ENCODE measurements around the gene NSUN4. TPM values are rescaled to one million over a fixed set of nuclear protein-coding genes. Genes with fewer than 3 reads are reported as not detected.
A peak's percentile ranks its signal among the peaks of the same experiment; 100 is the strongest.
"Not testable (repeated sequence)": the region's sequence is repeated elsewhere in the genome, so short reads cannot be mapped to it uniquely, and the experiment has no call there.

NSUN4 gene
- total RNA-seq, 1 donor from 2014 or later, result 30.3 TPM

DNA sequence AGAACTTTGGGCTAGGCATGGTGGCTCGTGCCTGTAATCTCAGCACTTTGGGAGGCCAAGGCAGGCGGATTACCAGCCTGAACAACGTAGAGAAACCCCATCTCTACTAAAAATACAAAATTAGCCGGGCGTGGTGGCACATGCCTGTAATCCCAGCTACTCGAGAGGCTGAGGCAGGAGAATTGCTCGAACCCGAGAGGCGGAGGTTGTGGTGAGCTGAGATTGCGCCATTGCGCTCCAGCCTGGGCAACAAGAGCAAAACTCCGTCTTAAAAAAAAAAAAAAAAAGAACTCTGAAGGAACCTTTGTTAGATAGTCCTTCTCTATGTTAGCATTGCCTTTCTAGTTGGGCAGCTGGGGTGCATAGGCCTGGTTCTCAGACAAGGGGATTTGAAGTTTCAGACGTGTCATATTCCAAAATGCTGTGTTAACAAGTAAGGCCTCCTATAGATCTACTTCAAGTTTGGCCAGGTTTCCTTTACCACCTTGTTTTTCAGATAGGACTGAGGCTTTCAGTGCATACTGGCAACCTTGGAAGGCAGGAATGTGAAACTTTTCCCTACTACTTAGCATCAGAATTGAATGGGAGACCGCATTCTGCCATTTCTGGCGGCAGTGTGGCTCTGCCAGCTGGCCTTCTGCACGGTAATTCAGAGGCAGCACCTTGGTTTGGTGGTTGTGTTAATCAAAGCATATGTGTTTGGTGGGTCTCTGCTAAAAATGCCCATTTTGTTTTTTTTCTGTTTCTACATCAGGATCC, 31.0 kb upstream of the NSUN4 start:
- no peak overlapping the region for H3K27ac Mint-ChIP-seq

DNA sequence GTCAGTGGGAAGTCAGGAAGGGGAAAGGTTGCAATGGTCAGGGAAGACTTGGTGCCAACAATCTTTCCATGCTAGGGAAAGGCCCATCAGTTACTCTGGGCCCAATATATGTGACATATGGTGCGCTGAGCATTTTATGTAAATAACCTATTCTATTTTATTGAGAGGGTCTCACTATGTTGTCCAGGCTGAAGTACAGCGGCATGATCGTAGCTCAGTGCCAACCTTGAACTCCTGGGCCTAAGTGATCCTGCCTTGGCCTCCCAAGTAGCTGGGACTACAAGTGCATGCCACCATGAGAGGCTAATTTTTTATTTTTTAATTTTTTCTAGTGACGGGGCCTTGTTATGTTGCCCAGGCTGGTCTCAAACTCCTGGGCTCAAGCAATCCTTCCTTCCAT, 30.3 kb upstream of the NSUN4 start:
- Mint-ChIP-seq H3K36me3 (ENCODE audit: insufficient read depth) (peaks cover 21% of the 10 kb centered on the region), H3K4me1 (ENCODE audit: low read depth) (peaks cover 2% of the 10 kb centered on the region), H3K4me3 (ENCODE audit: low read depth) (no peak overlapping the region), H3K27me3 (no peaks in the 10 kb centered on the region), H3K27ac (peak overlapping the region; percentile 70), H3K9me3 (ENCODE audit: low read depth) (no peaks in the 10 kb centered on the region)
- no peak for DNase-seq (ENCODE audit: low spot score, unreplicated experiment)
- TF ChIP-seq, protein P1, sequence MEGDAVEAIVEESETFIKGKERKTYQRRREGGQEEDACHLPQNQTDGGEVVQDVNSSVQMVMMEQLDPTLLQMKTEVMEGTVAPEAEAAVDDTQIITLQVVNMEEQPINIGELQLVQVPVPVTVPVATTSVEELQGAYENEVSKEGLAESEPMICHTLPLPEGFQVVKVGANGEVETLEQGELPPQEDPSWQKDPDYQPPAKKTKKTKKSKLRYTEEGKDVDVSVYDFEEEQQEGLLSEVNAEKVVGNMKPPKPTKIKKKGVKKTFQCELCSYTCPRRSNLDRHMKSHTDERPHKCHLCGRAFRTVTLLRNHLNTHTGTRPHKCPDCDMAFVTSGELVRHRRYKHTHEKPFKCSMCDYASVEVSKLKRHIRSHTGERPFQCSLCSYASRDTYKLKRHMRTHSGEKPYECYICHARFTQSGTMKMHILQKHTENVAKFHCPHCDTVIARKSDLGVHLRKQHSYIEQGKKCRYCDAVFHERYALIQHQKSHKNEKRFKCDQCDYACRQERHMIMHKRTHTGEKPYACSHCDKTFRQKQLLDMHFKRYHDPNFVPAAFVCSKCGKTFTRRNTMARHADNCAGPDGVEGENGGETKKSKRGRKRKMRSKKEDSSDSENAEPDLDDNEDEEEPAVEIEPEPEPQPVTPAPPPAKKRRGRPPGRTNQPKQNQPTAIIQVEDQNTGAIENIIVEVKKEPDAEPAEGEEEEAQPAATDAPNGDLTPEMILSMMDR (IDR thresholded peaks at IDR 0.05; ENCODE audit: unreplicated experiment), result no peak

More for the DNA sequence above, 31.0 kb upstream of the NSUN4 start:
- Mint-ChIP-seq H3K4me1 (ENCODE audit: low read depth) (peaks cover 4% of the 10 kb centered on the region), H3K9me3 (ENCODE audit: low read depth) (no peaks in the 10 kb centered on the region), H3K36me3 (ENCODE audit: insufficient read depth) (peaks cover 20% of the 10 kb centered on the region), H3K4me3 (ENCODE audit: low read depth) (no peak overlapping the region), H3K27me3 (no peaks in the 10 kb centered on the region)
- DNase-seq (ENCODE audit: low spot score, unreplicated experiment), result no peak
- TF ChIP-seq, protein P1 (IDR thresholded peaks at IDR 0.05; ENCODE audit: unreplicated experiment), result no peak

- no peak for DNase-seq (ENCODE audit: low spot score, unreplicated experiment)
- Mint-ChIP-seq H3K4me1 (ENCODE audit: low read depth) (peaks cover 8% of the 10 kb centered on the region), H3K9me3 (ENCODE audit: low read depth) (no peaks in the 10 kb centered on the region), H3K27me3 (no peaks in the 10 kb centered on the region), H3K27ac (no peak overlapping the region), H3K36me3 (ENCODE audit: insufficient read depth) (peaks cover 15% of the 10 kb centered on the region), H3K4me3 (ENCODE audit: low read depth) (no peak overlapping the region)
- TF ChIP-seq, protein P1 (IDR thresholded peaks at IDR 0.05; ENCODE audit: unreplicated experiment), result no peak
Observed at GRCh38 chr1:46315669-46316403, 24.8 kb upstream of the NSUN4 start.

DNA sequence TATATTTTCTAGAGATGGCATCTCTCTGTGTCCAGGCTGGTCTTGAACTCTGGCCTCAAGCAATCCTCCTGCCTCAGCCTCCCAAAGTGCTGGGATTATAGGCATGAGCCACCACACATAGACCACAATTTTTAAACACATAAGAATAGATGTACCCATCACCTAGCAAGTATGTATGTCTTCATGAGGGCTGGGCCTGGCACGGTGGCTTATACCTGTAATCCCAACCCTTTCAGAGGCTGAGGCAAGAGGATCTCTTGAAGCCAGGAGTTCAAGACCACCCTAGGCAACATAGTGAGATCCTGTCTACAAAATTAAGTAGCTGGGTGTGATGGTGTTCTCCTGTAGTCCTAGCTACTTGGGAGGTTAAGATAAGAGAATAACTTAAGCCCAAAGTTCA, 23.3 kb upstream of the NSUN4 start:
- H3K9me3 Mint-ChIP-seq (ENCODE audit: low read depth), result no peaks in the 10 kb centered on the region
- DNase-seq (ENCODE audit: low spot score, unreplicated experiment), result no peak
- TF ChIP-seq, protein P1 (IDR thresholded peaks at IDR 0.05; ENCODE audit: unreplicated experiment), result no peak
- no peak overlapping the region for H3K4me3 Mint-ChIP-seq (ENCODE audit: low read depth)
- H3K27ac Mint-ChIP-seq, result no peak overlapping the region
- peaks cover 13% of the 10 kb centered on the region for H3K36me3 Mint-ChIP-seq (ENCODE audit: insufficient read depth)
- H3K4me1 Mint-ChIP-seq (ENCODE audit: low read depth), result peaks cover 10% of the 10 kb centered on the region
- H3K27me3 Mint-ChIP-seq, result no peaks in the 10 kb centered on the region

DNA sequence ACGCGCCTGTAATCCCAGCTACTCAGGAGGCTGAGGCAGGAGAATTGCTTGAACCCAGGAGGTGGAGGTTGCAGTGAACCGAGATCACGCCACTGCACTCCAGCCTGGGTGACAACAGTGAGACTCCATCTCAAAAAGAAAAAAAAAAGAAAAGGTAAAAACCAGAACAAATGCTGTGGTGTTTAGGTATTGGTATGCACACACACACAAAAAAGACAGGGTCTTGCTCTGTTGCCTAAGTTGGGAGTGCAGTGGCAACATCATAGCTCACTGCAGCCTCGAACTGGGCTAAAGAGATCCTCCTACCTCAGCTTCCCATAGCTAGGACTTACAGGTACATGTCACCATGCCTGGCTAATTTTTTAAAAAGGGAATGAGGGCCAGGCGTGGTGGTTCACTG, 21.3 kb upstream of the NSUN4 start:
- H3K27me3 Mint-ChIP-seq; H3K4me3 Mint-ChIP-seq (ENCODE audit: low read depth); H3K27ac Mint-ChIP-seq; DNase-seq (ENCODE audit: low spot score, unreplicated experiment); H3K9me3 Mint-ChIP-seq (ENCODE audit: low read depth); H3K36me3 Mint-ChIP-seq (ENCODE audit: insufficient read depth); H3K4me1 Mint-ChIP-seq (ENCODE audit: low read depth): not testable (repeated sequence)

DNA sequence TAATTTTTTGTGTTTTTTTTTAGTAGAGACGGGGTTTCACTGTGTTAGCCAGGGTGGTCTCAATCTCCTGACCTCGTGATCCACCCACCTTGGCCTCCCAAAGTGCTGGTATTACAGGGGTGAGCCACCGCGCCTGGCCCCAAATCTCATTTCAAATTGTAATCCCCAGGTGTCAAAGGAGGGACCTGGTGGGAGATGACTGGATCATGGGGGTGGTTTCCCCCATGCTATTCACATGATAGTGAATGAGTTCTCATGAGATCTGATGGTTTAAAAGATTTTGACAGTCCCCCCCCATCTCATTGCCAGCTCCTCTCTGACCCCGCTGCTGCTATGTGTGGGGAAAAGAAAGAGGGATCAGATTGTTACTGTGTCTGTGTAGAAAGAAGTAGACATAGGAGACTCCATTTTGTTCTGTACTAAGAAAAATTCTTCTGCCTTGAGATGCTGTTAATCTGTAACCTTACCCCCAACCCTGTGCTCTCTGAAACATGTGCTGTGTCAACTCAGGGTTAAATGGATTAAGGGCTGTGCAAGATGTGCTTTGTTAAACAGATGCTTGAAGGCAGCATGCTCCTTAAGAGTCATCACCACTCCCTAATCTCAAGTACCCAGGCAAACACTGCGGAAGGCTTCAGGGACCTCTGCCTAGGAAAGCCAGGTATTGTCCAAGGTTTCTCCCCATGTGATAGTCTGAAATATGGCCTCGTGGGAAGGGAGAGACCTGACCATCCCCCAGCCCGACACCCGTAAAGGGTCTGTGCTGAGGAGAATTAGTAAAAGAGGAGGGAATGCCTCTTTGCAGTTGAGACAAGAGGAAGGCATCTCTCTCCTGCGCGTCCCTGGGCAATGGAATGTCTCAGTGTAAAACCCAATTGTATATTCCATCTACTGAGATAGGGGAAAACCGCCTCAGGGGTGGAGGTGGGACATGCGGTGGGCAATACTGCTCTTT, 20.4 kb upstream of the NSUN4 start:
- not testable (repeated sequence) for H3K4me1 Mint-ChIP-seq (ENCODE audit: low read depth); DNase-seq (ENCODE audit: low spot score, unreplicated experiment); H3K27me3 Mint-ChIP-seq; H3K36me3 Mint-ChIP-seq (ENCODE audit: insufficient read depth); H3K4me3 Mint-ChIP-seq (ENCODE audit: low read depth); H3K9me3 Mint-ChIP-seq (ENCODE audit: low read depth)
- H3K27ac Mint-ChIP-seq, result peak overlapping the region; percentile 85

DNA sequence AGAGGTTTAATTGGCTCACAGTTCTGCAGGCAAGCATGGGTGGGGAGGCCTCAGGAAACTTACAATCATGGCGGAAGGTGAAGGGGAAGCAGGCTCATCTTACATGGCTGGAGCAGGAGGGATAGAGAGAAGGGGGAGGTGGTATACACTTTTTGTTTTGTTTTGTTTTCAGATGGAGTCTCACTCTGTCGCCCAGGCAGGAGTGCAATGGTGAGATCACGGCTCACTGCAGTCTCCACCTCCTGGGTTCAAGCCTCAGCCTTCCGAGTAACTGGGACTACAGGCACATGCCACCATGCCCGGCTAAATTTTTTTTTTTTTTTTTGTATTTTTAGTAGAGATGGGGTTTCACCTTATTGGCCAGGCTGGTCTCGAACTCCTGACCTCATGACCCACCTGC, 18.4 kb upstream of the NSUN4 start:
- not testable (repeated sequence) for DNase-seq (ENCODE audit: low spot score, unreplicated experiment); H3K9me3 Mint-ChIP-seq (ENCODE audit: low read depth); H3K4me1 Mint-ChIP-seq (ENCODE audit: low read depth); H3K27ac Mint-ChIP-seq; H3K4me3 Mint-ChIP-seq (ENCODE audit: low read depth); H3K27me3 Mint-ChIP-seq; H3K36me3 Mint-ChIP-seq (ENCODE audit: insufficient read depth)

DNA sequence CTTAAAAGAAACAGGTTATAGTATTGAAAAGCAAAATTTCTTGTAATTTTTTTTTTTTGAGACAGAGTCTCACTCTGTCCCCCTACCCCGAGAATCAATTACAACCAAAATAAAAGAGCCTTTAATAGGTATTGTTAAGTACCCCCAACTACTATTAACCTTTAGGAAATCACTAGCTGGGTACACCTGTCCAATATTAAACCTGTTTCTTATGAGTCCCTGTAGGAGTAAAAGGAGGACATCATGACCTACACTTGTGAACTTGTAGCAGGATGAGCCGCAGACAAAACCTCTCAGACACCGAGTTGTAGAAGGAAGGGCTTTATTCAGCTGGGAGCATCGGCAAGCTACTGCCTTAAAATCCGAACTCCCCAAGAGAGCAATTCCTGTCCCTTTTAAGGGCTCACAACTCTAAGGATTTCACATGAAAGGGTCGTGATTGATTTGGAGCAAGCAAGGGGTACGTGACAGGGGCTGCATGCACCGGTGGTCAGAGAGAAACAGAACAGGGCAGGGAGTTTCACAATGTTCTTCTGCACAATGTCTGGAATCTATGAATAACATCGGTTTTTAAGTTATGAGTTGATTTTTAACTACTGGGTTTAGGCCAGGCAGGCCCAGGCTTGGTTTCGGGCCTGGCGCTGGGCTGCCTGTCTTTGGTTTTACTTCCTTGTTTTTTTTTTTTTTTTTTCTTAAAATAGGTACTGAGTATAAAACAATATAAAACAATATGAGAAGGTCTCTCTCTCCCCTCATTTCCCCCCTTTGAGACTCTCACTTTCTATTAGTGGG, 15.1 kb upstream of the NSUN4 start:
- H3K9me3 Mint-ChIP-seq (ENCODE audit: low read depth); H3K4me3 Mint-ChIP-seq (ENCODE audit: low read depth); DNase-seq (ENCODE audit: low spot score, unreplicated experiment); H3K4me1 Mint-ChIP-seq (ENCODE audit: low read depth); H3K27ac Mint-ChIP-seq; H3K27me3 Mint-ChIP-seq; H3K36me3 Mint-ChIP-seq (ENCODE audit: insufficient read depth): not testable (repeated sequence)

All from progenitor cell of endocrine pancreas (in vitro differentiated cells).